ENCODE data around the gene FLT4. TPM values are rescaled to one million over a fixed set of nuclear protein-coding genes. Genes with fewer than 3 reads are reported as not detected.

Gene FLT4
- total and polyA plus RNA-seq, 2 of the 13 experiments (the other 11 are each of a cell fraction or from before 2014, with no cell fraction given), result not detected

DNA sequence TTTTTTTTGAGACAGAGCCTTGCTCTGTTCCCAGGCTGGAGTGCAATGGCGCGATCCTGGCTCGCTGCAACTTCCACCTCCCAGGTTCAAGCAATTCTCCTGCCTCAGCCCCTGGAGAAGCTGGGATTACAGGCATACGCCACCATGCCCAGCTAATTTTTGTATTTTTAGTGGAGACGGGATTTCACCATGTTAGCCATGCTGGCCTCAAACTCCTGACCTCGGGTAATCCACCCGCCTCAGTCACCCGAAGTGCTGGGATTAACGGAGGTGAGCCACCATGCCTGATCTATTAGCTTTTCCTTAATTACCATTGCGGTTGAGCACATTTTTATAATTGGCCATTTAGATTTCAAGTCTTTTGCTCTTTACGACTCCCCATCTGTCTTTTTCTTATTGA is 2.9 kb upstream of the FLT4 start:
- intact Hi-C loops (cut with micrococcal nuclease; ENCODE audit: unreplicated experiment) (no loop called here), in situ Hi-C loops (cut with HindIII; ENCODE audit: extremely low pct_ligation_motif_present, low pct_unique_long_range_greater_than_20kb) (no loop called here)
- Histone ChIP-seq H3K27ac (ENCODE audit: extremely low read length, insufficient read depth, low read length) (no peak overlapping the region), H3K4me3 (replicated peaks in 1 of 3; ENCODE audit: insufficient read depth in 1 of 3, low read depth in 2 of 3, low read length in 3 of 3) (no peak overlapping the region), H3K9me3 (ENCODE audit: low read length) (no peaks in the 10 kb centered on the region), H2AFZ (ENCODE audit: low read length) (no peak overlapping the region), H3K79me2 (ENCODE audit: insufficient read depth, low read length) (no peaks in the 10 kb centered on the region), H3K9ac (ENCODE audit: insufficient read depth, low read depth, low read length) (no peak overlapping the region), H3K36me3 (replicated peaks in 1 of 2; ENCODE audit: control insufficient read depth in 1 of 2, insufficient read depth in 2 of 2, low read length in 2 of 2) (no peaks in the 10 kb centered on the region), H4K20me1 (ENCODE audit: insufficient read depth, low read length) (no peaks in the 10 kb centered on the region), H3K4me2 (ENCODE audit: low read depth, low read length) (no peak overlapping the region), H3K4me1 (ENCODE audit: insufficient read depth, low read length) (no peaks in the 10 kb centered on the region), H3K27me3 (ENCODE audit: control insufficient read depth in 1 of 2, insufficient read depth in 2 of 2, low read length in 2 of 2) (peaks cover 4 to 45% of the 10 kb centered on the region in 2 experiments)
- no peak for ATAC-seq
- TF ChIP-seq GTF2F1 (IDR thresholded peaks at IDR 0.05; ENCODE audit: low read length) (no peak), HNRNPLL (IDR thresholded peaks at IDR 0.05; ENCODE audit: low read depth, low read length, poor library complexity, severe bottlenecking) (no peak), ZNF282 (IDR thresholded peaks at IDR 0.05; ENCODE audit: partially characterized antibody) (no peak), ZBTB38 (CRISPR knock-in tag; IDR thresholded peaks at IDR 0.05) (no peak), KDM2A (CRISPR knock-in tag; IDR thresholded peaks at IDR 0.05; ENCODE audit: borderline replicate concordance, low read depth) (no peak), ZNF616 (CRISPR knock-in tag; IDR thresholded peaks at IDR 0.05; ENCODE audit: low read depth) (no peak), RCOR2 (CRISPR knock-in tag; IDR thresholded peaks at IDR 0.05) (no peak)
- POLR2A ChIA-PET, result no interaction called here
- BruUV-seq (replicated peaks), result no TSS peak
- no peak for DNase-seq (ENCODE audit: low spot score)
- CTCF ChIA-PET (ENCODE audit: low intra/inter-chr PET ratio, low total read pairs), result no interaction called here
- 36% methylated on average over 11 of the region's 11 CpGs for WGBS (ENCODE audit: low lambda C conversion rate)
- no peak for FAIRE-seq

DNA sequence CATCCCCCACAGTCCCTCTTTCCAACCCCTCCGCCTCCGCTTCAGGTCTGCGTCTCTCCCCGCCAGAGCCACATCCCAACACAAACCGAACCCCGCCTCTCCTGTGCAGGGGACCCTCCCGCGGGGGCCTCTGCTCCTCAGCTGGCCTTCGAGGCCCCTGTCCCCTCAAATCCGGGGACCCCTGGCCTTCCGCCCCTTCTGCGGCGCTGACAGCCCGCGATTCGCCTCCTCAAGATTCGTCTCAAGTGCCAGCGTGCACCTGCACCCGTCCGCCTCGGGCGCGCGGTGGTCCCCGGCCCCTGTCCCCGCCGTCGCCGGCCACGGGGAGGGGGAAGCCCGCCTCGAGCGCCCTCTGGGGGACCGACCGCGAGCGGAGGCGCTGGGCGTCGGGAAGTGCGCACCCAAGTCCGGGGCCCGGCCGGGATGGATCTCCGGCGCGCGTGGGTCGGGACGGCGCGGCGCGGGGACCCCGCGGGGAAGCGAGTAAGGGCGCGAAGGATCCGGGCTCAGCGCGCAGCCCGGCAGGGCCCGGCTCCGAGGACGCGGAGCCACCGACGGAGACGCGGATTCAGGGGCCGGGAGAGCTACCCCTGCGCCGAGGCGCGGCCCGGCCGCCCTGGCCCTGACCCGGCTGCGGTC is 623 bp downstream of the FLT4 start:
- no peak overlapping the region for H3K4me2 ChIP-seq (ENCODE audit: low read depth, low read length)
- no peak for TF ChIP-seq FOXK2 (IDR thresholded peaks at IDR 0.05)
- TF ChIP-seq, protein P1, sequence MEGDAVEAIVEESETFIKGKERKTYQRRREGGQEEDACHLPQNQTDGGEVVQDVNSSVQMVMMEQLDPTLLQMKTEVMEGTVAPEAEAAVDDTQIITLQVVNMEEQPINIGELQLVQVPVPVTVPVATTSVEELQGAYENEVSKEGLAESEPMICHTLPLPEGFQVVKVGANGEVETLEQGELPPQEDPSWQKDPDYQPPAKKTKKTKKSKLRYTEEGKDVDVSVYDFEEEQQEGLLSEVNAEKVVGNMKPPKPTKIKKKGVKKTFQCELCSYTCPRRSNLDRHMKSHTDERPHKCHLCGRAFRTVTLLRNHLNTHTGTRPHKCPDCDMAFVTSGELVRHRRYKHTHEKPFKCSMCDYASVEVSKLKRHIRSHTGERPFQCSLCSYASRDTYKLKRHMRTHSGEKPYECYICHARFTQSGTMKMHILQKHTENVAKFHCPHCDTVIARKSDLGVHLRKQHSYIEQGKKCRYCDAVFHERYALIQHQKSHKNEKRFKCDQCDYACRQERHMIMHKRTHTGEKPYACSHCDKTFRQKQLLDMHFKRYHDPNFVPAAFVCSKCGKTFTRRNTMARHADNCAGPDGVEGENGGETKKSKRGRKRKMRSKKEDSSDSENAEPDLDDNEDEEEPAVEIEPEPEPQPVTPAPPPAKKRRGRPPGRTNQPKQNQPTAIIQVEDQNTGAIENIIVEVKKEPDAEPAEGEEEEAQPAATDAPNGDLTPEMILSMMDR (CRISPR knock-in tag; IDR thresholded peaks at IDR 0.05), result peak; percentile 28; the same call in 1 of the 2 replicates
- DNase-seq (ENCODE audit: low spot score), result no peak
- H3K4me1 ChIP-seq (ENCODE audit: insufficient read depth, low read length), result no peaks in the 10 kb centered on the region
- no peaks in the 10 kb centered on the region for H3K36me3 ChIP-seq (replicated peaks in 1 of 2; ENCODE audit: control insufficient read depth in 1 of 2, insufficient read depth in 2 of 2, low read length in 2 of 2)
- peaks cover 4% of the 10 kb centered on the region; the same call in 1 of the 2 replicates for H4K20me1 ChIP-seq (ENCODE audit: insufficient read depth, low read length)
- no peaks in the 10 kb centered on the region for H3K9me3 ChIP-seq (ENCODE audit: low read length)
- H3K9ac ChIP-seq (ENCODE audit: insufficient read depth, low read depth, low read length), result no peak overlapping the region
- no TSS peak for BruUV-seq (replicated peaks)
- POLR2A ChIA-PET, result no interaction called here
- CTCF ChIA-PET (ENCODE audit: low intra/inter-chr PET ratio, low total read pairs), result no interaction called here
- H3K4me3 ChIP-seq (replicated peaks in 1 of 3; ENCODE audit: insufficient read depth in 1 of 3, low read depth in 2 of 3, low read length in 3 of 3), result no peak overlapping the region
- H2AFZ ChIP-seq (ENCODE audit: low read length), result no peak overlapping the region
- peaks cover 10 to 75% of the 10 kb centered on the region in 2 experiments for H3K27me3 ChIP-seq (ENCODE audit: control insufficient read depth in 1 of 2, insufficient read depth in 2 of 2, low read length in 2 of 2)
- intact Hi-C loops (cut with micrococcal nuclease; ENCODE audit: unreplicated experiment) (no loop called here), in situ Hi-C loops (cut with HindIII; ENCODE audit: extremely low pct_ligation_motif_present, low pct_unique_long_range_greater_than_20kb) (no loop called here)
- ATAC-seq, result peak; percentile 20; the same call in 1 of the 3 replicates
- FAIRE-seq, result no peak
- 30% methylated on average over 43 of the region's 80 CpGs for WGBS (ENCODE audit: low lambda C conversion rate)
- H3K79me2 ChIP-seq (ENCODE audit: insufficient read depth, low read length), result no peaks in the 10 kb centered on the region
- no peak overlapping the region for H3K27ac ChIP-seq (ENCODE audit: extremely low read length, insufficient read depth, low read length)
